ENCODE data around the gene EFNA3. TPM values are rescaled to one million over a fixed set of nuclear protein-coding genes. Genes with fewer than 3 reads are reported as not detected.

Gene EFNA3
- total and polyA plus RNA-seq, 2 experiments from 2014 or later = 10.3 to 13.6 TPM

DNA sequence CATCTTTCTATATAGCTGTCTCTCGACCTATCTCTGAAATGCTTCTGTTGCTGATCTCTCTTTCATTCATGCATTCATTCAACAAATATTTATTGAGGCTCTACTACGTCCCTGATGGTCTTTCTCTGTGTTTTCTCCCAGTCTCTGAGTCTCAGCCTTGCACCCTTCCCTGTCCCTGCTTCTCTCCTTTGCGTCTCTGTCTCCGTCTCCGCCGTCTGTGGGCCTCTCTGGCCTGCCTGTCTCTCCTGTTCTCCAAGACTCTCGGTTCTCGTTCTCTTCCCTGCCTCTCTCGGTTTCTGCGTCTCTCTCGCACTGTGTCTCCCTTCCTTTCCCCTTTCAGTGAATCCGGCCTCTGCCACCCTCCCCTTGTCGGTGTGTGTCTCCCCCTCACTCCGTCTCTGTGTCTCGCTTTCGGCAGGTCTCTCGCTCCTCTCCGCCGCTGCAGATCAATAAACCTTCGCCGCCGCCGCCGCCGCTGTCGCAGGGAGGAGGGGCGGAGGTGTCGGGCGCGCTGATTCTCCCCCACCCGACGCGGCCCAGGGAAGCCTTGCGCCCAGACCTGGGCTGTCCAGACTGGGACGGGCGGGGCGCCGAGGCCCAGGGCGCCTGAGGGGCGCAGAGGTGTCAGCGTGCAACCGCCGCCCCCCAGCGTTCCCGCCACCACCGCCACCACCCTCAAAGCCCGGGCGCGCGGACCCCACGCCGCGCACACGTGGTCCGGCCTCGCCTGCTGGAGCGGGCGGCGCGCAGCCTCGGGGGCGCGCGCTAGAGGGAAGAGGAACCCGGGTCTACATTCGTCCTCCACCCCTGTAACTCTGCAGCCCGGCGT is 3.0 kb downstream of the EFNA3 start:
- peak overlapping the region; percentile 68 for H3K4me3 Mint-ChIP-seq
- peaks cover 6% of the 10 kb centered on the region; the same call in 1 of the 2 replicates for H4K20me1 ChIP-seq (replicated peaks; ENCODE audit: insufficient read depth)
- no peaks in the 10 kb centered on the region; the same call in 2 of the 3 replicates for H3K36me3 Mint-ChIP-seq (ENCODE audit: low read depth)
- no peak overlapping the region for H3K27ac ChIP-seq (ENCODE audit: low read depth)
- H3K27ac Mint-ChIP-seq = no peak overlapping the region
- no peaks in the 10 kb centered on the region for H3K36me3 ChIP-seq (ENCODE audit: insufficient read depth)
- TF ChIP-seq, protein P1, sequence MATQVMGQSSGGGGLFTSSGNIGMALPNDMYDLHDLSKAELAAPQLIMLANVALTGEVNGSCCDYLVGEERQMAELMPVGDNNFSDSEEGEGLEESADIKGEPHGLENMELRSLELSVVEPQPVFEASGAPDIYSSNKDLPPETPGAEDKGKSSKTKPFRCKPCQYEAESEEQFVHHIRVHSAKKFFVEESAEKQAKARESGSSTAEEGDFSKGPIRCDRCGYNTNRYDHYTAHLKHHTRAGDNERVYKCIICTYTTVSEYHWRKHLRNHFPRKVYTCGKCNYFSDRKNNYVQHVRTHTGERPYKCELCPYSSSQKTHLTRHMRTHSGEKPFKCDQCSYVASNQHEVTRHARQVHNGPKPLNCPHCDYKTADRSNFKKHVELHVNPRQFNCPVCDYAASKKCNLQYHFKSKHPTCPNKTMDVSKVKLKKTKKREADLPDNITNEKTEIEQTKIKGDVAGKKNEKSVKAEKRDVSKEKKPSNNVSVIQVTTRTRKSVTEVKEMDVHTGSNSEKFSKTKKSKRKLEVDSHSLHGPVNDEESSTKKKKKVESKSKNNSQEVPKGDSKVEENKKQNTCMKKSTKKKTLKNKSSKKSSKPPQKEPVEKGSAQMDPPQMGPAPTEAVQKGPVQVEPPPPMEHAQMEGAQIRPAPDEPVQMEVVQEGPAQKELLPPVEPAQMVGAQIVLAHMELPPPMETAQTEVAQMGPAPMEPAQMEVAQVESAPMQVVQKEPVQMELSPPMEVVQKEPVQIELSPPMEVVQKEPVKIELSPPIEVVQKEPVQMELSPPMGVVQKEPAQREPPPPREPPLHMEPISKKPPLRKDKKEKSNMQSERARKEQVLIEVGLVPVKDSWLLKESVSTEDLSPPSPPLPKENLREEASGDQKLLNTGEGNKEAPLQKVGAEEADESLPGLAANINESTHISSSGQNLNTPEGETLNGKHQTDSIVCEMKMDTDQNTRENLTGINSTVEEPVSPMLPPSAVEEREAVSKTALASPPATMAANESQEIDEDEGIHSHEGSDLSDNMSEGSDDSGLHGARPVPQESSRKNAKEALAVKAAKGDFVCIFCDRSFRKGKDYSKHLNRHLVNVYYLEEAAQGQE (IDR thresholded peaks at IDR 0.05; ENCODE audit: unreplicated experiment) = no peak
- TF ChIP-seq EZH2 (IDR thresholded peaks at IDR 0.05; ENCODE audit: low read depth, unreplicated experiment) (peak; percentile 86), POLR2AphosphoS5 (IDR thresholded peaks at IDR 0.05; ENCODE audit: low read depth) (no peak), JUNB (IDR thresholded peaks at IDR 0.05; ENCODE audit: unreplicated experiment) (no peak), EZH2phosphoT487 (IDR thresholded peaks at IDR 0.05; ENCODE audit: unreplicated experiment) (peak; percentile 70), STAT1 (IDR thresholded peaks at IDR 0.05; ENCODE audit: unreplicated experiment) (no peak), ZNF331 (CRISPR knock-in tag; IDR thresholded peaks at IDR 0.05; ENCODE audit: low read depth) (no peak)
- TF ChIP-seq, protein P2, sequence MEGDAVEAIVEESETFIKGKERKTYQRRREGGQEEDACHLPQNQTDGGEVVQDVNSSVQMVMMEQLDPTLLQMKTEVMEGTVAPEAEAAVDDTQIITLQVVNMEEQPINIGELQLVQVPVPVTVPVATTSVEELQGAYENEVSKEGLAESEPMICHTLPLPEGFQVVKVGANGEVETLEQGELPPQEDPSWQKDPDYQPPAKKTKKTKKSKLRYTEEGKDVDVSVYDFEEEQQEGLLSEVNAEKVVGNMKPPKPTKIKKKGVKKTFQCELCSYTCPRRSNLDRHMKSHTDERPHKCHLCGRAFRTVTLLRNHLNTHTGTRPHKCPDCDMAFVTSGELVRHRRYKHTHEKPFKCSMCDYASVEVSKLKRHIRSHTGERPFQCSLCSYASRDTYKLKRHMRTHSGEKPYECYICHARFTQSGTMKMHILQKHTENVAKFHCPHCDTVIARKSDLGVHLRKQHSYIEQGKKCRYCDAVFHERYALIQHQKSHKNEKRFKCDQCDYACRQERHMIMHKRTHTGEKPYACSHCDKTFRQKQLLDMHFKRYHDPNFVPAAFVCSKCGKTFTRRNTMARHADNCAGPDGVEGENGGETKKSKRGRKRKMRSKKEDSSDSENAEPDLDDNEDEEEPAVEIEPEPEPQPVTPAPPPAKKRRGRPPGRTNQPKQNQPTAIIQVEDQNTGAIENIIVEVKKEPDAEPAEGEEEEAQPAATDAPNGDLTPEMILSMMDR (conservative IDR thresholded peaks at IDR 0.05; ENCODE audit: low read depth in 2 of 2) = no peak
- TF ChIP-seq, protein P3, sequence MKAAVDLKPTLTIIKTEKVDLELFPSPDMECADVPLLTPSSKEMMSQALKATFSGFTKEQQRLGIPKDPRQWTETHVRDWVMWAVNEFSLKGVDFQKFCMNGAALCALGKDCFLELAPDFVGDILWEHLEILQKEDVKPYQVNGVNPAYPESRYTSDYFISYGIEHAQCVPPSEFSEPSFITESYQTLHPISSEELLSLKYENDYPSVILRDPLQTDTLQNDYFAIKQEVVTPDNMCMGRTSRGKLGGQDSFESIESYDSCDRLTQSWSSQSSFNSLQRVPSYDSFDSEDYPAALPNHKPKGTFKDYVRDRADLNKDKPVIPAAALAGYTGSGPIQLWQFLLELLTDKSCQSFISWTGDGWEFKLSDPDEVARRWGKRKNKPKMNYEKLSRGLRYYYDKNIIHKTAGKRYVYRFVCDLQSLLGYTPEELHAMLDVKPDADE (IDR thresholded peaks at IDR 0.05) = no peak
- TF ChIP-seq, protein P4, sequence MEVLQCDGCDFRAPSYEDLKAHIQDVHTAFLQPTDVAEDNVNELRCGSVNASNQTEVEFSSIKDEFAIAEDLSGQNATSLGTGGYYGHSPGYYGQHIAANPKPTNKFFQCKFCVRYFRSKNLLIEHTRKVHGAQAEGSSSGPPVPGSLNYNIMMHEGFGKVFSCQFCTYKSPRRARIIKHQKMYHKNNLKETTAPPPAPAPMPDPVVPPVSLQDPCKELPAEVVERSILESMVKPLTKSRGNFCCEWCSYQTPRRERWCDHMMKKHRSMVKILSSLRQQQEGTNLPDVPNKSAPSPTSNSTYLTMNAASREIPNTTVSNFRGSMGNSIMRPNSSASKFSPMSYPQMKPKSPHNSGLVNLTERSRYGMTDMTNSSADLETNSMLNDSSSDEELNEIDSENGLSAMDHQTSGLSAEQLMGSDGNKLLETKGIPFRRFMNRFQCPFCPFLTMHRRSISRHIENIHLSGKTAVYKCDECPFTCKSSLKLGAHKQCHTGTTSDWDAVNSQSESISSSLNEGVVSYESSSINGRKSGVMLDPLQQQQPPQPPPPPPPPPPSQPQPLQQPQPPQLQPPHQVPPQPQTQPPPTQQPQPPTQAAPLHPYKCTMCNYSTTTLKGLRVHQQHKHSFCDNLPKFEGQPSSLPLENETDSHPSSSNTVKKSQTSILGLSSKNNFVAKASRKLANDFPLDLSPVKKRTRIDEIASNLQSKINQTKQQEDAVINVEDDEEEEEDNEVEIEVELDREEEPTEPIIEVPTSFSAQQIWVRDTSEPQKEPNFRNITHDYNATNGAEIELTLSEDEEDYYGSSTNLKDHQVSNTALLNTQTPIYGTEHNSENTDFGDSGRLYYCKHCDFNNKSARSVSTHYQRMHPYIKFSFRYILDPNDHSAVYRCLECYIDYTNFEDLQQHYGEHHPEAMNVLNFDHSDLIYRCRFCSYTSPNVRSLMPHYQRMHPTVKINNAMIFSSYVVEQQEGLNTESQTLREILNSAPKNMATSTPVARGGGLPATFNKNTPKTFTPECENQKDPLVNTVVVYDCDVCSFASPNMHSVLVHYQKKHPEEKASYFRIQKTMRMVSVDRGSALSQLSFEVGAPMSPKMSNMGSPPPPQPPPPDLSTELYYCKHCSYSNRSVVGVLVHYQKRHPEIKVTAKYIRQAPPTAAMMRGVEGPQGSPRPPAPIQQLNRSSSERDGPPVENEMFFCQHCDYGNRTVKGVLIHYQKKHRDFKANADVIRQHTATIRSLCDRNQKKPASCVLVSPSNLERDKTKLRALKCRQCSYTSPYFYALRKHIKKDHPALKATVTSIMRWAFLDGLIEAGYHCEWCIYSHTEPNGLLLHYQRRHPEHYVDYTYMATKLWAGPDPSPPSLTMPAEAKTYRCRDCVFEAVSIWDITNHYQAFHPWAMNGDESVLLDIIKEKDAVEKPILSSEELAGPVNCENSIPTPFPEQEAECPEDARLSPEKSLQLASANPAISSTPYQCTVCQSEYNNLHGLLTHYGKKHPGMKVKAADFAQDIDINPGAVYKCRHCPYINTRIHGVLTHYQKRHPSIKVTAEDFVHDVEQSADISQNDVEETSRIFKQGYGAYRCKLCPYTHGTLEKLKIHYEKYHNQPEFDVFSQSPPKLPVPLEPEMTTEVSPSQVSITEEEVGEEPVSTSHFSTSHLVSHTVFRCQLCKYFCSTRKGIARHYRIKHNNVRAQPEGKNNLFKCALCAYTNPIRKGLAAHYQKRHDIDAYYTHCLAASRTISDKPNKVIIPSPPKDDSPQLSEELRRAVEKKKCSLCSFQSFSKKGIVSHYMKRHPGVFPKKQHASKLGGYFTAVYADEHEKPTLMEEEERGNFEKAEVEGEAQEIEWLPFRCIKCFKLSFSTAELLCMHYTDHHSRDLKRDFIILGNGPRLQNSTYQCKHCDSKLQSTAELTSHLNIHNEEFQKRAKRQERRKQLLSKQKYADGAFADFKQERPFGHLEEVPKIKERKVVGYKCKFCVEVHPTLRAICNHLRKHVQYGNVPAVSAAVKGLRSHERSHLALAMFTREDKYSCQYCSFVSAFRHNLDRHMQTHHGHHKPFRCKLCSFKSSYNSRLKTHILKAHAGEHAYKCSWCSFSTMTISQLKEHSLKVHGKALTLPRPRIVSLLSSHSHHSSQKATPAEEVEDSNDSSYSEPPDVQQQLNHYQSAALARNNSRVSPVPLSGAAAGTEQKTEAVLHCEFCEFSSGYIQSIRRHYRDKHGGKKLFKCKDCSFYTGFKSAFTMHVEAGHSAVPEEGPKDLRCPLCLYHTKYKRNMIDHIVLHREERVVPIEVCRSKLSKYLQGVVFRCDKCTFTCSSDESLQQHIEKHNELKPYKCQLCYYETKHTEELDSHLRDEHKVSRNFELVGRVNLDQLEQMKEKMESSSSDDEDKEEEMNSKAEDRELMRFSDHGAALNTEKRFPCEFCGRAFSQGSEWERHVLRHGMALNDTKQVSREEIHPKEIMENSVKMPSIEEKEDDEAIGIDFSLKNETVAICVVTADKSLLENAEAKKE (CRISPR knock-in tag; IDR thresholded peaks at IDR 0.05) = no peak
- peaks cover 28% of the 10 kb centered on the region for H3K4me1 ChIP-seq (ENCODE audit: insufficient read depth)
- H3K79me2 ChIP-seq (replicated peaks; ENCODE audit: insufficient read depth) = no peaks in the 10 kb centered on the region
- H3K27me3 Mint-ChIP-seq (ENCODE audit: insufficient read depth, low read depth, poor library complexity) = peaks cover 82% of the 10 kb centered on the region
- H3K27me3 ChIP-seq (ENCODE audit: insufficient read depth) = peaks cover 78% of the 10 kb centered on the region
- H3K4me1 Mint-ChIP-seq = peaks cover 37% of the 10 kb centered on the region
- DNase-seq (ENCODE audit: low spot score) = no peak
- peak overlapping the region; percentile 92 for H3K4me2 ChIP-seq
- H3K9me3 Mint-ChIP-seq = no peaks in the 10 kb centered on the region
- no peak for ATAC-seq
- H3F3A ChIP-seq (replicated peaks; ENCODE audit: low read depth) = peaks cover 18% of the 10 kb centered on the region; the same call in 1 of the 2 replicates
- peak overlapping the region; percentile 86; the same call in 1 of the 2 replicates for H2AFZ ChIP-seq
- peak overlapping the region; percentile 83 for H3K4me3 ChIP-seq
- no peaks in the 10 kb centered on the region for H3K9me2 ChIP-seq (ENCODE audit: insufficient read depth)
